Measurements from ENCODE around the gene CHST11.

Gene CHST11

DNA sequence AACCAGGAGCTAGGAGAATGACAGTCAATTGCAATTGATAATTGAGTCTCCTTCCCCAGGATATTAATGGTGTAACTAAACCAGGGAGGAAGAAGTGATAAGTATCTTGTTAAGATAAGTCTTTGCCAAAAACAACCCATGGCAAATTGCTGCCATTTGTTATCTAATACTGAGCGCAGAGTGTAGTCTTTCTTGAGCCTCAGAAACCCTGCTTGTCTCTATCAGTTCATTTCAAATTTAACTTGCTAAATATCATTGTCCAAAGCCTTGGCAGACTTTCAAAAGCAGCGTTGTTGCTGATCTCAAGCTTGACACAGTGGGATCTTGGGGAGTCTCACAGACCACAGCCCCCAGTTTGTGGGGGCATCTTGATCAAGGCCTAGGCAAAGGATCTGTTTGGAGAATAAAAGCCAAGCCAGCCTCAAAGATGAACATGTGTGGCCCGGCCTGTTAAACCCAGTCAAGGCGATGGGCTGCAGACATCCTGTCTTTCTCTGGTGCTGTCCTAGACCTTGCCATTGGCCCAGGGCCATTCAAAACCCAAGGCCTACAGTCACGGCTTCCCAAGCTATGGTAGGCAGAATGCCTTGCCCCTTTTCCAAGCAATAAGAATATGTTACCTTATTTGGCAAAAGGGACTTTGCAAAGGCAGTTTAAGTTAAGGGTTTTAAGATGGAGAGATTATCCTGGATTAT, 164.2 kb downstream of the CHST11 start:
- peak; percentile 45 to 68 for DNase-seq

DNA sequence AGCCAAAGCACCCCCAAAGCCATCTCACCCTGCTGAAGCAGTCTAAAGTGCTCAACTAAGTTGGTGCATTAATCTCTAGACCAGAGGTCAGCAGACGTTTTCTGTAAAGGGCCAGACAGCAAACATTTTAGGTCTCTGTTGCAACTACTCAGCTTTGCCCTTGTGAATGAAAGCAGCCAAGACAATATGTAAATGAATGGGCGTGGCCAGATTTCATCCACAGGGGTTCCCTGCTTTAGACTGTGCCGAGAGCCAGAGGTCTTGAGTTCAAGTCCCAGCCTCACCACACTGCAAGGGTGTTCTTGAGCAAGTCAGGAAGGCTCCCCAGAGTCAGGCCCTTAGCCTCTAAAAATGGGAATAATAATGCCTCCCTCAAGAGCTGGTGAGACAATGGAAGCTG, 166.2 kb downstream of the CHST11 start:
- no peak for TF ChIP-seq POLR2A (IDR thresholded peaks at IDR 0.05; ENCODE audit: low read length)
- no peak for TF ChIP-seq GATA1 (IDR thresholded peaks at IDR 0.05; ENCODE audit: low read depth, low read length)
- no peak for DNase-seq

More for the DNA sequence above, 164.2 kb downstream of the CHST11 start:
- TF ChIP-seq GATA1 (IDR thresholded peaks at IDR 0.05; ENCODE audit: low read depth, low read length), result no peak
- no peak for TF ChIP-seq POLR2A (IDR thresholded peaks at IDR 0.05; ENCODE audit: low read length)

DNA sequence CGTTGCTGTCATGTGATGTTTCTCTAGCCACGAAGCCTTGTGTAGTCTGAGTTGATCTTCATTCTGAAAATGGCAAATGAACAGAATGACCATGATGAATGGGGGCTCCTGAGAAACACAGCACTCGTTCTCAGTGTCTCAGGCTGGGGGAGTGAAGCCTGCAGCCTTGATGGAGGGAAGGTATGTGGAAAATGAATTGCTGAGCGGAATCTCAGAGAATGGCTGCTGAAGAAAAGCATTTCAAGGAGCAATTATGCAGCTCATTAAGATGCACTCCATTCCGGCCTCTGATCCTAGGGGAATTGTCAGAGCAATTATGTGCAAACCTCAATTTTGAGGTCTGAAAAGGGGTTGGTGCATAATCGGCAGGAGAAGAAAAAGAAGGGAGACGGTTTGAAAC, 167.1 kb downstream of the CHST11 start:
- no peak for TF ChIP-seq GATA1 (IDR thresholded peaks at IDR 0.05; ENCODE audit: low read depth, low read length)
- TF ChIP-seq POLR2A (IDR thresholded peaks at IDR 0.05; ENCODE audit: low read length), result no peak
- no peak for DNase-seq

DNA sequence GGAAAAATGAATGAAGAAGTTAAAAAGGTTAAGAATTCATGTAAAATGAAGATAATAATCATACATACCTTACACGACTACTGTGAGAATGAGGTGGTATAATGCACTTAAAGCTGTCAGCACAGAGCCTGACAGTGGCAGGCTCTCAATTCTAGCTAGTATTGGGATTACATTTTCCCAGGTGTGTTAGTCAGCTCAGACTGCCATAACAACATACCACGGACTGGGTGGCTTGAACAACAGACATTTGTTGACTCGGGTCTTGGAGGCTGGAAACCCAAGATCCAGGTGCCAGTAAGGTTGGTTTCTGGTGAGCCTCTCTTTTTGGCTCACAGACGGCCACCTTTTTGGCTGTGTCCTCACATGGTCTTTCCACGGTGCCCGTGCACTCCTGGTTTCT, 167.8 kb downstream of the CHST11 start:
- TF ChIP-seq POLR2A (IDR thresholded peaks at IDR 0.05; ENCODE audit: low read length), result no peak
- no peak for TF ChIP-seq GATA1 (IDR thresholded peaks at IDR 0.05; ENCODE audit: low read depth, low read length)
- no peak for DNase-seq

DNA sequence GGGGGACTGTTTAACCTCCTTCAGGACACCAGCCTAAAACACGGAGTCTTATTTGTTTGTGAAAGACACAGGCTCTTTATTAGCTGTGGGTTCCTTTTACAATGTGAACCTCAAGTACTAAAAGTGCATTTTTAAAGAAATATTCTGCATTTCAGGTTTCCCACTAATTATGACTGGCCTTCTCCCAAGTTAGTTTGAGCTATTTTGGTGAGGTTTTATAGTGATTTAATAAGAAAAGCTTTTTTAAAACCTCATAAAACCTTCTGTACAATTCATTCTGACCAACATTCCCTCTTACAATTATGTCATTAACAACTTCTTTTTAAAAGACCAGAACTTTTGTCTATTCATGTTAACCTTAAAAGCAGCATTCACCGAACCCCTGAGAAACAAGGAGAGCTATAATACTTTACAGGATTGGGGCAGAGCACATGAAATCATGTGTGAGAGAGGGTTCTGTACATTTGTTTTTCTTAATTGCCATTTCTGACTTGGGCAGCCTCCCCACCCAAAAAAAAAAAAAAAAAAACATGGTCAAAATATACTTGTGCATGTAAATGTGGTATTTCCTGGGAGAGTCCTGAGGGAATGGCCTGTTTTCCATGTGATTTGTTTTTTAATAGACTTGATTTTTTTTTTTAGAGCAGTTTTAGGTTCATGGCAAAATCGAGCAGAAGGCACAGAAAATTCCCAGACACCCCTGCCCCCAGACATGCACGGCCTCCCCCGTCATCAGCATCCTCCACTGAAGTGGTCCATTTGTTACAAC, 169.5 kb downstream of the CHST11 start:
- DNase-seq, result no peak
- TF ChIP-seq GATA1 (IDR thresholded peaks at IDR 0.05; ENCODE audit: low read depth, low read length) (no peak), POLR2A (IDR thresholded peaks at IDR 0.05; ENCODE audit: low read length) (no peak)

DNA sequence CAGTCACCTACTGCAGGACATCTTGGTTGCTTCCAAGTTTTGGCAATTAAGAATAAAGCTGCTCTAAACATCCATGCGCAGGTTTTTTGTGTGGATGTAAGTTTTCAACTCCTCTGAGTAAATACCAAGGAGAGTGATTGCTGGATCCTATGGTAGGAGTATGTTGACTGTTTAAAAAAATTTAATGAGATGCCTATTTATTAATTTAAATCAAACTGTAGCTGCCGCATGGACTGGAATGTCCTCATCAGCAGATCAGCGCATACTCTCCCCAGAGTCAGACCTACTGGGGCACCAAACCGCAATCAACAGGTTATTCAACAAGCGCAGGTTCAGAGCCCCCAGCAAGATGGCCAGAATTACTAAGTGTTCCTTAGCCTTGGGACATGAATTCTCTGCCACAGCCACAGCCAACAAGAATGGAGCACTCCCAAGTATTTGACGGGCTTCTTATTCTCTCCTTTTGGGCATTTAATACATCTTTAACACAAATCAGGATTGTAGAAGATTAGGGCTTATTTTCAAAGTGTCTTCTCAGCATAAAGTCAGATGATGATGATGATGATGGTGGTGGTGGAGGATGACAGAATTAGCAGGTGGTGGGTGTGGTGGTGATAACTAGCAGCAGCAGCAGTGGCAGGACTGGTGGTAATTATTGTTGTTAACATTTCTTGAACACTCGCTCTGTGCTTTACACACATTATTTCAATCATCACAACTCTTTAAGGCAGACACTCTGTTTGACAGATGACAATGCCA, 170.7 kb downstream of the CHST11 start:
- no peak for DNase-seq
- TF ChIP-seq POLR2A (IDR thresholded peaks at IDR 0.05; ENCODE audit: low read length) (no peak), GATA1 (IDR thresholded peaks at IDR 0.05; ENCODE audit: low read depth, low read length) (no peak)

DNA sequence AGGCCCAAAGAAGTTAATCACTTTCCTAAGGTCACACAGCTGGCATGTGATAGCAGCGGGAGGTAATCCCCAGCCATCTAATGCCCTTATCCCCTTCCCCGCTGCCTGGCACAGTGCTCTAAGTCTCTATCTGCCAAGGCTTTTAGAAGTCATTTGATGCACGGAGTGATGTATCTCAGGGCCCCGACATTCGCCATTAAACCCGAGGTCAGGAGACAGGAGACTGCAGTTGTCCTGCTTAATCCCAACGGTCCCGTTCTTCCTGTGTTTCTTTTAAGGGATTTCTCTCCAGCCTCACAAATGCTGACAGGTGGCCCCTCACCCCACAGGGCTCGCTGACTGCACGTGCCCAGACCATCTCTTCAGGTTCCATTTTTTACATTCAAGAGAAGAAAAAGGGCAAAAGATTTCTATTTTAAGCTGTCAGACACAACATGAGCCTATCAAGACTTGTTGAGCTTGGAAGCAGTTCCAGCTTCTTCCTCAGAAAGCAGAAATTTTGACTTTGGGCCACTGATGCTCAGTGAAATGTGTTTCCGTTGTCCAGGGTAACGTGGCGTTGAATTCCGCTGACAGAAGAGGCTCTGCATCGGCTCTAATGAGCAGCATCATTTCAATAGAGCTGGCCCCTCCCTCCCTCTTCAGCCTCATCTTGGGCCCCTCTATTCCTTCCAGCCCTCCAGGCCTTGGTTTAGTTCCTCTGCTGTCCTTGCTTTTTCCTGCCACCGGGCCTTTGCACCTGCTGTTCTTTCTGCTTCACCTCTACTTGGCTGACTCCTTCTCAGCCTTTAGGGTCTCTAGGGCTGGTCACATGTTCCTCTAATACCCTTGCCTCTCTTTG, 171.5 kb downstream of the CHST11 start:
- DNase-seq, result no peak

DNA sequence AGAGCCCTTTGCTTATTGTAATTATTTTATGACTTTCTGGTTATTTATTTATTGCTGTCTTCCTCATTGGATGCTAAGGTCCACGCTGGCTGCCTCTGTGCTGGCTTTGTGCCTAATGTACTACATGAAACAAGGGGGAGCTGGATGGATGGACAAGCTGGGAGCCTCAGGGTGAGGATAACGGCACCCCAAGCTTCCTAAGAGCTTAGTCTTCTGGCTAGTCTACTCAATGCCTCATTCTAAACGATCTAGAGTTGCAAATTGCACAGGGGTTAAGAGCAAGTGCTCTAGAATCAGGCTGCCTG, 172.0 kb downstream of the CHST11 start:
- TF ChIP-seq GATA1 (IDR thresholded peaks at IDR 0.05; ENCODE audit: low read depth, low read length) (no peak), POLR2A (IDR thresholded peaks at IDR 0.05; ENCODE audit: low read length) (no peak)
- no peak for DNase-seq

More for the DNA sequence above, 171.5 kb downstream of the CHST11 start:
- TF ChIP-seq GATA1 (IDR thresholded peaks at IDR 0.05; ENCODE audit: low read depth, low read length) (no peak), POLR2A (IDR thresholded peaks at IDR 0.05; ENCODE audit: low read length) (no peak)

- TF ChIP-seq GATA1 (IDR thresholded peaks at IDR 0.05; ENCODE audit: low read depth, low read length), result no peak
- TF ChIP-seq POLR2A (IDR thresholded peaks at IDR 0.05; ENCODE audit: low read length), result no peak
- no peak for DNase-seq
Observed at GRCh38 chr12:104630230-104630670, 173.5 kb downstream of the CHST11 start.

GRCh38 chr12:104631867-104632266, 175.1 kb downstream of the CHST11 start:
- DNase-seq, result no peak
- TF ChIP-seq GATA1 (IDR thresholded peaks at IDR 0.05; ENCODE audit: low read depth, low read length) (no peak), POLR2A (IDR thresholded peaks at IDR 0.05; ENCODE audit: low read length) (no peak)

GRCh38 chr12:104632724-104633201, 176.0 kb downstream of the CHST11 start:
- DNase-seq, result no peak
- TF ChIP-seq GATA1 (IDR thresholded peaks at IDR 0.05; ENCODE audit: low read depth, low read length) (no peak), POLR2A (IDR thresholded peaks at IDR 0.05; ENCODE audit: low read length) (no peak)

- no peak for TF ChIP-seq GATA1 (IDR thresholded peaks at IDR 0.05; ENCODE audit: low read depth, low read length)
- no peak for TF ChIP-seq POLR2A (IDR thresholded peaks at IDR 0.05; ENCODE audit: low read length)
- DNase-seq, result no peak
Observed at GRCh38 chr12:104634044-104634443, 177.3 kb downstream of the CHST11 start.

GRCh38 chr12:104634852-104635251, 178.1 kb downstream of the CHST11 start:
- DNase-seq, result no peak
- TF ChIP-seq POLR2A (IDR thresholded peaks at IDR 0.05; ENCODE audit: low read length) (no peak), GATA1 (IDR thresholded peaks at IDR 0.05; ENCODE audit: low read depth, low read length) (no peak)
